22Rv1 (cell line): ENCODE results near the gene CLSTN1.
"Not testable (repeated sequence)": the region's sequence is repeated elsewhere in the genome, so short reads cannot be mapped to it uniquely, and the experiment has no call there.

Experiments
- H3K27ac ChIP-seq: fragments of 450-650 bp; 2 replicates; pipeline ENCODE4 v1.5.1; 2017
- CTCF ChIP-seq: fragments of 450-650 bp; IDR thresholded peaks from 2 replicates; pipeline ENCODE4 v1.5.1; 2017; ENCODE audit warnings: mild to moderate bottlenecking
- ZFX ChIP-seq: fragments of 450-650 bp; IDR thresholded peaks from 2 replicates; pipeline ENCODE4 v1.6.1; 2017; ENCODE audit warnings: antibody characterized with exemption, borderline replicate concordance

CLSTN1 gene

GRCh38 chr1:9714257-9714718, 109.5 kb downstream of the CLSTN1 start:
- no peak overlapping the region for H3K27ac ChIP-seq
- TF ChIP-seq ZFX (no peak), CTCF (no peak)

- not testable (repeated sequence) for H3K27ac ChIP-seq
These were observed 111.0 kb downstream of the CLSTN1 start for GRCh38 chr1:9712767-9713166.

GRCh38 chr1:9711466-9712020, 112.2 kb downstream of the CLSTN1 start:
- TF ChIP-seq CTCF (no peak), ZFX (no peak)

DNA sequence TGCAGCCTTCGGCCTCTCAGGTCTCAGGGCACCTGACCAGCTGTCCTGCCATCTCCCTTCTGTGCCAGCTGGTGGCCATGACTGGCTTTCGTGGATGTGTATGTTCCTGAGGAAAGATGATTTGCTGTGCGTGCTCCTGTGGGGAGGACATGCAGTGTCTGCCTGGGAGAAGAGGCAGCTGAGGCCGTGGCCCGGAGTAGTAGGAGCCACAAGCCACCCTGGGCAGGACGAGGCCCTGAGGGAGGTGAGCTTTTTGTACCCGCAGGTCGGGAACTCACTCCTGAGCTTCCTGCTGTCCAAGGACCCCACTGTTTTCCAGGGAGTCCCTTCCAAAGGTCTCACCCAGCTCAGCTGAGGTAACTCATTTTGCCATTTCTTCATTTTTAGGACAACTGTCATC, 113.7 kb downstream of the CLSTN1 start:
- TF ChIP-seq CTCF, result no peak
- TF ChIP-seq ZFX, result no peak
- no peak overlapping the region for H3K27ac ChIP-seq

More at GRCh38 chr1:9711466-9712020, 112.2 kb downstream of the CLSTN1 start:
- H3K27ac ChIP-seq, result no peak overlapping the region

GRCh38 chr1:9706178-9706577, 117.6 kb downstream of the CLSTN1 start:
- H3K27ac ChIP-seq, result no peak overlapping the region
- no peak for TF ChIP-seq CTCF
- TF ChIP-seq ZFX, result no peak

DNA sequence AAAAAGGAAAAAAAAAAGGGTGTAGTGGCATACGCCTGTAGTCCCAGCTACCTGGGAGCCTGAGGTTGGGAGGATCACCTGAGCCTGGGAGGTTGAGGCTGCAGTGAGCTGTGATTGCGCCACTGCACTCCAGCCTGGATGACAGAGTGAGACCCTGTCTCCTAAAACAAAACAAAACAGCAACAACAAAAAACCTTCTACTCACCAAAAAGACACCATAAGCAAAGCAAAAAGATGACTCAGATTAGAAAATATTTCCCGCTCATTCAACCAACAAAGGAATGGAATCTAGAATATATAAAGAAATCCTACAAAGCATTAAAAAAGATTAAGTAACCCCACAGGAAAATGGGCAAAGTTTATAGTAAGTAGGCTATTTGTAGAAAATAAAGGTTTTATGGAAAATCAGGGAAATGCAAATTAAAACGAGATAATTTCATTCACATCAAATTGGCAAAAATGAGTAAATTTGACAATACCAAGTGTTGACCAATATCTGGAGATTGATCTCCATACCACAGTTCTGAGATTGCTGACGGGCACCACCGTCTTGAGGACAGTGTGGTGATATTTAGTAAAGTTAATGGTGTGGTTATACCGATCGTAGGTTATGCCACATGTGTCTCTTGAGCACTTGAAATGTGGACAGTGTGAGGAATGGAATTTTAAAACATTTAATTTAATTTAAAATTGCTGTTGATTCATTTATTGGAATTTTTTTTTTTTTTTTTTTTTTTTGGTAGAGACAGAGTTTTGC, 118.2 kb downstream of the CLSTN1 start:
- TF ChIP-seq CTCF, result no peak
- no peak for TF ChIP-seq ZFX
- H3K27ac ChIP-seq, result no peak overlapping the region

- no peak for TF ChIP-seq CTCF
- TF ChIP-seq ZFX, result no peak
- H3K27ac ChIP-seq, result no peak overlapping the region
These were observed 120.1 kb downstream of the CLSTN1 start for GRCh38 chr1:9703681-9704080.

GRCh38 chr1:9703165-9703509, 120.6 kb downstream of the CLSTN1 start:
- TF ChIP-seq CTCF (no peak), ZFX (no peak)
- H3K27ac ChIP-seq, result no peak overlapping the region
